DMS 273 treated with DMSO at 0.1 percent for 48 hours (cell line): ENCODE measurements around the gene SLC2A4.
A peak's percentile ranks its signal among the peaks of the same experiment; 100 is the strongest.
"Not testable (repeated sequence)": the region's sequence is repeated elsewhere in the genome, so short reads cannot be mapped to it uniquely, and the experiment has no call there.

Experiments used
- DNase-seq: peaks from one replicate; lab custom pipeline; 2025; lab: John Stamatoyannopoulos, UW

Gene SLC2A4

DNA sequence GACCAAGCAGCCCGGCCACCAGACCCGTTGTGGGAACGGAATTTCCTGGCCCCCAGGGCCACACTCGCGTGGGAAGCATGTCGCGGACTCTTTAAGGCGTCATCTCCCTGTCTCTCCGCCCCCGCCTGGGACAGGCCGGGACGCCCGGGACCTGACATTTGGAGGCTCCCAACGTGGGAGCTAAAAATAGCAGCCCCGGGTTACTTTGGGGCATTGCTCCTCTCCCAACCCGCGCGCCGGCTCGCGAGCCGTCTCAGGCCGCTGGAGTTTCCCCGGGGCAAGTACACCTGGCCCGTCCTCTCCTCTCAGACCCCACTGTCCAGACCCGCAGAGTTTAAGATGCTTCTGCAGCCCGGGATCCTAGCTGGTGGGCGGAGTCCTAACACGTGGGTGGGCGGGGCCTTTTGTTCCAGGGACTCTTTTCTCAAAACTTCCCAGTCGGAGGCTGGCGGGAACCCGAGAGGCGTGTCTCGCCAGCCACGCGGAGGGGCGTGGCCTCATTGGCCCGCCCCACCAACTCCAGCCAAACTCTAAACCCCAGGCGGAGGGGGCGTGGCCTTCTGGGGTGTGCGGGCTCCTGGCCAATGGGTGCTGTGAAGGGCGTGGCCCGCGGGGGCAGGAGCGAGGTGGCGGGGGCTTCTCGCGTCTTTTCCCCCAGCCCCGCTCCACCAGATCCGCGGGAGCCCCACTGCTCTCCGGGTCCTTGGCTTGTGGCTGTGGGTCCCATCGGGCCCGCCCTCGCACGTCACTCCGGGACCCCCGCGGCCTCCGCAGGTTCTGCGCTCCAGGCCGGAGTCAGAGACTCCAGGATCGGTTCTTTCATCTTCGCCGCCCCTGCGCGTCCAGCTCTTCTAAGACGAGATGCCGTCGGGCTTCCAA is at the start of gene SLC2A4:
TSS of gene SLC2A4 (plus strand) at position 645 of the 879 bp plus-strand sequence. CDS start at position 862, 217 bp downstream.
- peak; percentile 78 for DNase-seq

DNA sequence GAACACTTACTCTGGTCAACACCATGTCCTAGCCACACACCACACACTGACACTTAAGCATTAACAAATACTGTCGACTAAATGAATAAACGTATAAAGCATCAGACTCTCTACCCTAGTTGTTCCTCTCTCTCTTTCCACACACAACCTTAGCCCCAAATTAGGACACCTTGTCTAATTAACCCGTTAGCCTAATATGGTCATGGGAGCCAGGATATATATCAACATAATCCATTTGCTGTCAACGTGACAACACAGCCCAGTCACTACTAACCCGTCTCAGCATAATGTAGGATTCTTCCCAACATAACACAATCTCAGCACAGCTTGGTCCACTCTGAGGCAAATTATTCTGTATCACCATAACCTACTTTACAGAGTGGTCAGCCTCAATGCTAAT is 49.4 kb upstream of the SLC2A4 start:
- DNase-seq: no peak

DNA sequence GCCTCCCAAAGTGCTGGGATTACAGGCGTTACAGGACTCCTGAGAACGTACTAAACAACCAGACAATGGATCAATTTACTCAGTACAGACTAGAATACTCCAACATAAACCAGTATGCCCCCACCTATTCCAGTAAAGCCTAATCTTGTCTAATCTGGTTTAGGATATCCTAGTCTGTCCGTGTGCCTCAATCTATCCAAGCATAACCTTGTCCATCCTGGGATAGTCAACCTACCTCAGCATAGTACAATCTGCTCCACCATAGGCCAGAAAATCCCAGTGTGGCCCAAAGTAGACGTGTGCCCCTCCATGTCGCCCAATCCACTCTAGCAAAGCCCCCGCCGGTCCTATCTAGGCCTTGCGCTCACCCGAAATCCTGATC is 47.8 kb upstream of the SLC2A4 start:
- no peak for DNase-seq

DNA sequence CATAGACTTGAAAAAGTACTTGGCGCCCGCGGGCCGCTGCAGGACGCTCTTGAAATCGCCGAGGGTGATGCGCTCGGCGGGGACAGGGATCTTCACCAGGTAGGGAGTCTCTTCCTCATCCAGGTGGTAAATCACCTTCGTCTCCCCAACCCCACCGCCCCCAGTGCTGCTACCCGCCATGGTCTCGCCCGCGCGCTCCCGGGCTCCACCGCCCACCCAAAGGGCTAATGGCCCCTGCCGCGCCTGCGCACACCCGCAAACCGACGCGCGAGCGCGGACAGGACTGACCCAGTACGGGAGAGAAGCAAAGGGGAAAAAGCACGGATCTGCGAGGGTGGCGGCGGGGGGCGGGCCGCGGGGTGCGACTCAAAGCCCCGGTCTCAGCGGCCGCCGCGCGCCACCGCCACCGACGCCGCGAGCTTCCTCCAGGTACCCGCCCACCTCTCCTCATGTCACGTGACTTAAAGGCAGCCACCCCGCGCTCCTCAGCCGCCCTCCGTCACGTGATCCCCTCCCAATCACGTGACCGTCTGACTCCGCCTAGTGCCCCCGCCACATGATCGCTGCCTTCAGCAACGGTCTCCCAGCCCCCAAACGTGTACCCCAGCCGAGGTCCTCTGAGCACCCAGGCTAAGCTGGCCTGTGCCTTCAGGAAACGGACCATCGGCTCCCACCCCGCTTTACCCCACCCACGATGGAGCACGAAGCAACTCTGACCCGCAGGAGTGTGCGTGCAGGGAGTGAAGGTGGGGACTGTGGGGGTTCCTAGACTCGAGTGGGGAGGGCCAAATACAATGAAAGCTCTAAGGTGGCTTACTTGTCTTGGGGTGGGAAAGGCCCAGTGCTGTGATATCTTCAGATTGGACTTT is 47.2 kb upstream of the SLC2A4 start, which contains the start of gene DVL2:
TSS of gene DVL2 (minus strand) at position 435 of the 869 bp plus-strand sequence. CDS start at position 180, 255 bp downstream.
- DNase-seq: peak; percentile 86

DNA sequence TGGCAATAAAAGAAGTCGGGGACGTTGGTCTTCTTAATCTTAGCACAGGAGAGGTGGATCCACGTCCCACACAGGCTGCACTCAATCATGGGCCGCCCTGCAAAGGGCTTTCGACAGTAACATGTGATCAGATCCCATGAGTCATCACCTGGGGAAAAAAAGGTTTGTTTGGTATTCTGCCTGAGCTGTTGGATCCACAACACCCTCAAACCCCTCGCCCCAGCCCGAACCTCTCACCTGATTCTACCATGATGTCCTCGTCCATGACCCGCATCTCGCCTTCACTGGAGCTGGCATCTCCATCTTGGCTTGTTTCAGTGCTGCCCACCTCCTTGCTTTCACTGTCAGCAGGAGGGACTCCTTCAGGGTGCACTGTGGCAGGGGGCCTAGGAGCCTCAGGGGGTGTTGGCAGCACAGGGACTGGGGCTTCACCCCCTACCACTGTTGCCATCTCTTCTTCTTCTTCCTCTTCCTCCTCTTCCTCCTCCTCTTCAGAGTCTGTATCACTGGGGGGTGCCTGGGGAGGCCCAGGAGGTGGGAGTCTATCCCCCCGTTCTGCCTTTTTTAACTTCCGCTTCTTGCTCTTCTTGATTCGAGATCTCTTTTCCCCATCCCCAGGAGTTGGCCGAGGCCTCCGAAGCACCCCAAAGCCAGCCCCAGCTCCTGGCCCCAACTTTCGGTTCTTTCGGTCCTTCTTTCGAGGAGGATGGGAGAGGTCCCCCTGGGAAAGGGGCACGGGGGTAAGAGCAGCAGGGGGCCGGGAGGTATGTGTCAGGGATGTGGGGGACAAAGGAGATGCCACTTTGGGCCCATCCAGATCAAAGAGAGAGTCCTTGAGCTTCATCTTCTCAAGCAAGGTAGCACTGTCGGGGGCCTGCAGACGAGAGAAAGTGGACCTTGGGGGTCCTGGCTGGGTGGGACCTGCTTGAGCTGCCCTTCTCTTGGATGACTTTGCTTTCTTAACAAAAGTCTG is 45.5 kb upstream of the SLC2A4 start:
- DNase-seq: no peak

DNA sequence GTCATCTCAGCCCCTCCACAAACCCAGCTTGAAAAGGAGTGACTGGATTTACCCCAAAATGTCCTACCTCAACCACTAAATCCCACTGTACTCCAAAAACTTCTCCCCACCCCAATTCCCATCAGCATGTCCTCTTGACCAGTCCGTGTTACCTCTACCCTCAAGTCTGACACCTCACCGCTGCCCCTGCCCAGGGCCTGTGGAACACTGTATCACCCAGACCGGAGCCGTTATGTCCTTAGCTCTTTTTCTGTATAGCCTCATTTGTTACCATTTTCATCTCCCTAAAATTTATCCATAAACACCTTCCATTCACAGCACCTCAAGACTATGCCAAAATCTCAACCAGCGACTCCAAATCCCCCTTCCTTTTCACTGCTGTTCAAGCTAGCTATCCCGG is 44.7 kb upstream of the SLC2A4 start:
- no peak for DNase-seq

DNA sequence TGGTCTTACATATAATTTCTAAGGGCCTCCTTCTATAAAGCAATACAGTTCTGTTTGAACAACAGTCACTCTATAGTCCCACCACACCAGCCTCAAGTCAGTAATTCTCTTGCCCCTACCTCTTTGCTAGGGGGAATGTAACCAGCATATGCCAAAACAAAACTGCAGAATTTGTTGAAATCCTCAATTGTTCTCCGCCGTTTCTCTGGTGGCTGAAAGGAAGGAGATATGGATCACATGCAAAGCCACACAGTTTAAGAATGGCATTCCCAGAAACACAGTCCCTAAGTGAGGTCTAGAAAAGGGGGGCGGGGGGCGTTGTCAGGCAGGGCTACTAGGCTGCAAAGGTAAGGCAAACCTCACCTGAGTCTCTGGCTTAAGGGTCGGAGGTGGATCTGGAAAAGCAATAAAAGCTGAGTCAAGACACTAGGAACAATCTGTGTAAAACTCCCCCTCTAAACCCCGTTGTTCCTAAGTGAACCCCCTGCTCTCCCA is 44.2 kb upstream of the SLC2A4 start:
- DNase-seq: no peak

DNA sequence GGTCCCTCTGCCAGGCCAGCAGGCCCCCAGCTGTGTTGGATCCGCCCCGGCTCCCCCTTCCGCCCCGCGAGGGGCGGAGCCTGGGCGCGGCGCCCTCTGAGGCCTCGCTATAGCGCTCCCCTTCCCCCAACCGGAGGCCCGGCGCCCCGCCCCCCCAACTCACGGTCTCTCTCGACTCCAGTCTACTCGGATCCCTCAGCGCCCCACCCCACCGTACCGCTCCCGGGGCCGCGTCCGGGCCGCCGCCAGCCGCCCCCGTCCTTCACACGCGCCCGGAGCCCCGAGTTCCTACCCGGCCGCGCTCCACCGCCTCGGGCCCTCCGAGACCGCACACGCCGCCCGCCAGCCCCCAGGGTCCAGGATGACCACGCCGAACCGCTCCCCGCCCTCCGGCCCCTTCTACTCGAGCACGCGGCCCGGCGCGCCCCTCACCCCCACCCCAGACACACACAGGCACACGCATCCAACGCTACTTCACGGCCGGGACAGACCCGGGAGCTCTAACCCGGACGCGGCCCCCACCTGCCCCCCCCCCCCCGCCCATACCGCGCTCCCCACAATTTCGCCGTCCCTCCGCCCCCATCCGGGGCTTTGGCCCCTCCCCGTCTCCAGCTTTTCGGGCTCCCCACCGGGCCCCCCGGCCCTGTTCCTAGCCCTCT is 43.6 kb upstream of the SLC2A4 start:
- DNase-seq: no peak

DNA sequence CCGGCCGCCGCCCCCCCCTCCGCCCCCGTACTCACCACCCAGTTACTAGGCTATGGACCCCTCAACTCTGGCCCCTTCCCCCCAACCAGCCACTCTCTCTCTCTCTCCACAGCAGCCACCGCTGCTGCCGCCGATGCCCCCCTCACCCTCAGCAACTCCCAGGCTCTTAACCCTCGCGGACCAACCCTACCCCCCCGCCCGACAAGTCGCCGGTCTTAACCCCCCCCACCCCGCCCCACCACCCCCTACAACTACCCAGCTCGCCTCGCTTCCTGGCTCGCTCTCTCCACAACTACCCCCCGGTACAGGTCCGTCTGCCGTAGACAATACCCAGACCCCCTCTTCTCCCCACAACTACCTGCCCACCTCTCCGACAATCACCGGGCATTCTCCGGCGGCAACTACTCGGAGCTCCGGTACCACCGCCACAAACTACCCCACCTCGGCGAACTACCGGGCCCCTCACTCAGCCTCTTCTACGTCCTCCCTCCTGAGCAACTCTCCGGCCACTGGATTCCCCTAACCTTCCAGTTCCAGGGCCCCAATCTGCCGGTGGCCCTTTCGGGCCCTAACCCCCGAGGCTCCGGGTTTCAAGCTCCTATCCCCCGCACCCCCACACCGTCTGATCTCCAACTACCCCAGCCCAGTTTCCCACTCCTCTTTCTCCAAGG is 43.0 kb upstream of the SLC2A4 start:
- DNase-seq: no peak

DNA sequence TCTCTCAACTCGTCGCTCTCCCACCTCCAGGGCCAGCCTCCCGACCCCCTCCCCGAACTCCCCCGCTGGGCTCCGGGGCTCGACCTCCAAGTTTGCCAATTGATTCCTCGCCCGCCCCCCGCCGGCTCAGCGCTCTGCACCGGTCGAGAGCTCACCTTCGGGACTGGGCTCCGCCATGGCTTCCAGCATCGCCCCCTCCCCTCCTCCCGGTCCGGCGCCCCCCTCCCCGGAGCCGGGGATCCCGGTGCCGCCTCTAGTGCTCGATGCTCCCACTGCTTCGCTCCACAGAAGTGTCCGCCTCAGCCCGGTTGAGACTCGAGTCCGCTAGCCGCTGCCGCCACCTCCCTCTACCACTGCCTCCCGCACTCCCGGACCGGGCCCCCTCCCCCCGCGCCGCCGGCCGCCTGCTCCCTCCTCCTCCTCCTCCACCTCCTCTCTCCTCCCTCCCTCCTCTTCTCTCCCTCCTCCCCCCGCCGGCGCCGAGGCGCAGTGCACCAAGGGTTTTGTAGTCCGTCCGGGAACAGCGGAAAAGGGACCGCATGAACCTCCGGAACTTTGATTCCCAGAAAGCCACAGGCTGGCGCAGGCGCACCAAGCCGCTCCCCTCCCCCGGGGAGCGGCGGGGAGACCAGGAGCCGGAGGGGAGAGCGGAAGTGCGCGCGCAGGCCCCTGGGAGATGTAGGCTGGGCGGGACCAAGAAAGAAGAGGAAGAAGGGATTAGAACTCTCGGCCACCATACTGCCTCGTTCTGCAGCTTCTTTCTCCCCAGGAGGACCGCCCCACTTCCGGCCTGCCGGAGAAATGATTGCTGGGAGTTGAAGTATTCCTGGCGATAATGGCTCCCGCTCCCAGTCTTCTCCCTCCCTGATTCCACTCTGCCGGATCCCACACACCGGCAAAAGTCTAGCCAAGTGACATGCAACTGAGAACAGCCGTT is 42.2 kb upstream of the SLC2A4 start, which contains the start of gene PHF23:
TSS of gene PHF23 (minus strand) at position 367 of the 937 bp plus-strand sequence. CDS start at position 189, 178 bp downstream.
- peak; percentile 96 for DNase-seq

DNA sequence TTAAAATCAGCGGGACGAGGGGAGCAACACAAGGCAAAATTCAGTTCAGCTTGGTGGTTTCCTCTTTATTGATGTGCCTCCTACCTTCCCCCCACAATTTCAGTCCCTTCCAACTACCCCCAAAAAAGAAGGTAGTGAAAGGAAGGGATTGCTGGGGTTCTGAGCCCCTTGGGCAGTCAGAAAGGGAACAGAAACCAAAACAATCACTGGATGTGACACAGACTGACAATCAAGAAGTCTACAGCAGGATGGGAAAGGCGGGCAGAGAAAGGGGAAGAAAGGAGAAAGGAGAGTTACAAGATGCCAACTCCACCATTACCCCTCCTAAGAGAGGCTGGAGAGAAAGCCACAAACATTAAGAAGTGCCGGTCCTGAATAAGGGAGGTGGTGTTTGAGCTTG is 41.1 kb upstream of the SLC2A4 start:
- DNase-seq: no peak

DNA sequence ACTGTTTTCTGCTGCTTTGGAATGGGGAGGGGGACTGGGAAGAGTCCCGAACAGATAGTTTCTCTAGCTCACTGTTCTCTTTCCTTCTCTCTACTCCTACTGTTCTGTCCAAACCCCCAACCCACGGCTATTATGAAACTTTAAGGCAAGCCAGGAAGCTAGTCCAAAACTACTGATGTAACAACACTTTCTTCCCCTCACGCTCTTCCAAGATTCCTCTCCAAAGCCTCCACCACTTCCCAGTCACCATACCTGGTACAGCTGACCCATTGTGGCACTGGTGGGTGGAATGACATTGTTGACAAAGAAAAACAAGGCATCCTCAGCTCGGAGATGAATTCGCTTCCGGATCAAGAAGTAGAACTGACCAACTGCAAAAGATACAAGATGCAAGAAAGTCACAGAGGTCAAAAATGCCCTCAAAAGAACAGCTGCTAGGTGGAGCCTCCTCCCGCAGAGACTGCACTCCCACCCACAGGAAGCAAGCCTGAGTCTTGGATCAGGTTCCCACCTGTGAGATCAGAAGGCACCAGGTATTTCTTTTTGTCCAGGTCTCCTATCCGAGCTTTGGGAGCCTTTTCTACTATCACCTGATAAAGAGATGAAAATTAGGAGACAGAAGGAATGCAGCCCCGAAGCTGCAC is 40.3 kb upstream of the SLC2A4 start:
- no peak for DNase-seq

DNA sequence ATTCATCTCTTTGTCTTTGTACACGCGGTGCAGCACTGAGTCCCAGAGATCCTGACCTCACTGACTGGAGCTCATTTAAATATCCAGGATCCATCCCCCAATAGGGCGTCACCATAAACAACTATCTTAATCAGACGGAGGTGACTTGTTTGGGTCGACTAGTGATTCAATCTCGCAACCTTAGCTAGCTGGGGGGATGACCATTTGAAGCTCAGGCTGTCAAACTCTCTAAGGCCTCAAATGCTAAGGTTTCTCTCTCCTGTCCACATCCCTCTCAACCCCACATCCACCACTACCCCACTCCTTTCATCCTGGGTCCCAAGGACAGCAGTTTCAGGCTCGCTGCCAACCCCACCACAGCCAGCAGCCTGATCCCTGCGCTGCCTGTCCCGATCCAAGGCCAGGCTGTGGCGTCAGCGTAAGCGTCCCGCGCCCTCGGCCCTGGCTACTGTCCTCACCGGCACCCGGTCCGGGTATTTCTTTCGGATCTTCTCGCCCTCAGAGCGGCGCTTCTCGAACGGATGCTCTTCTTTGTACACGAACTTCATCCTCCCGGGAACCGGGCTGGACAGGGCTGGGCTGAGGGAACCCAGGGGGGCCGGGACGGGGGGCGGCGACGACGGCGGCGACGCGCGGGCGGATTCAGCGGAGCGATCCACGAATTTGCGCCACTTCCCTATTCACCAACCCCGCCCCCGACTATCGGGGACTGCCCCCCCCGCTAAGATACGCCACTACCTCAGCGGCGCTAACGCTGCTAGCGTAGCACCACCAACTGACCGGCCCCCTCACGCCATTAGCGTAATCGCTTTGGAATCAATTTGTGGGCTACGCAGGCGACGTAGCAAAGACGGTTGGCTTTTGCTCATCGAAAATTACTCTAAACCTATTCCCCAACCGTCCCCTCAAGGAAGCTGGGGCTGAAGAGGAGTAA is 39.5 kb upstream of the SLC2A4 start, which contains the start of gene GABARAP:
TSS of gene GABARAP (minus strand) at position 667 of the 934 bp plus-strand sequence. CDS start at position 548, 119 bp downstream.
- DNase-seq: peak; percentile 63

DNA sequence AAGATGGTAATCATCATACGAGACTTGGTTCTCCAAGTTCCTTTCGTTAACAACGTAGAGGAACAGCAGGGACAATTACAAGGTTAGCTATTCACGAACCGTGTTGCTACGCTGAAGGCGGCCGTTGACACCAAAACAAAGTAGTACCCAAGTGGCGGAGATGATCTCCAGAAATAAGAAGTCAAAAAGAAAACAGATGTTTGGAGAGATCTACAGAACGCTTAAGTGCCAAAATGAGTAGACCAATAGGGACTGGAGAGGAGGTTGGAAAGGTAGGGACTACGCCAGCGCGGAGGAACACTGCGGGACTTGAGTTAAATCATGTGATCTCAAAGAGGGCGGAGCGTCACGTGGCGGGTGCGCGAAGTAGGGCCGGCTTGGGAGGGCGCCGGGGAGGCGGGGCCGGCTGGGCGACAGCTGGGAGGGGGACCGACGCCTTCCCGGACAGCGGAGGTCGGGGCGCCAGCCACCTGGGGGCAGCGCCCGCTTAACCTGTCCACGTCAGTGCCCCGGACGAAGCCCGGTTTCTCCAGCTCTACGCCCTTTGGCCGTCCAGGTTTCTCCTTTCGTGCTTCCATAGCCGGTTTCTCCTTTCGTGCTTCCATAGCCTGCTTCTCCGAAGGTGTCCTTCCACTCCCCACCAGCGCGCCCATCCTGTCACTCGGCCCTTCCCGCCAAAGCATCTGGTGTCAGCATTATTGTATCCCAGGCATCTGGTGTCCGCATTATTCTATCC is 38.6 kb upstream of the SLC2A4 start:
- peak; percentile 83 for DNase-seq

DNA sequence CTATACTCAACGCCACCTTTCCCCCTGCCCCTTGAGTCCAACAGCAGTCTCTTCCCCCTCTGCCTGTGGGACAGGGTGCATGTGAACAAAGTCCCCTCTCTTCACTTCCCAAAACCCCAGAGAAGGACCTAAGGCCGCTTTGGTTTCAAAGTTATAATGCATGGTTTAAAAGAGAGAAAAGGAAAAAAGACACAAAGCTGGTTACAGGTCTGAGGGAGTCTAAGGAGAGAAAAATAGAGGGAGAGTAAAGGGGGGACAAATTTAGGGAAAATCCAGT is 38.1 kb upstream of the SLC2A4 start:
- DNase-seq: no peak

DNA sequence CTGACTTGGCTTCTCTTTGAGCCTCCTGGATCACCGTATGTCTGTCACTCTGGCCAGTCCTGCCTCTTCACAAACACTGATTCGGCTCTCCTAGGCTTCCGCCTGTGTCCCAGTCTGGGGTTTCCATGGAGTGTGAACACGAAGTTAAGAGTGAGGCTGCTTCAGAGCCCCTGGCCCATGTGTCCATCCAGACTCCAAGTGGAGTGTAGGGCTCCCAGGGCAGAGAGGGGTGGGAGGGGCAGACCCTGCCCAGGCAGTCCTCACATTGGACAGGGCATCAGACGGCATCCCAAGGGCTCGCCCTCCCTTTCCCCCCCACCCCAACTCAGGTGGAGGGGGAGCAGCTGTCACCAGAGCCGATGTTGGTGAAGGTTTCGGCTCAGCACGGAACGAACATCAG is 37.7 kb upstream of the SLC2A4 start:
- DNase-seq: not testable (repeated sequence)

DNA sequence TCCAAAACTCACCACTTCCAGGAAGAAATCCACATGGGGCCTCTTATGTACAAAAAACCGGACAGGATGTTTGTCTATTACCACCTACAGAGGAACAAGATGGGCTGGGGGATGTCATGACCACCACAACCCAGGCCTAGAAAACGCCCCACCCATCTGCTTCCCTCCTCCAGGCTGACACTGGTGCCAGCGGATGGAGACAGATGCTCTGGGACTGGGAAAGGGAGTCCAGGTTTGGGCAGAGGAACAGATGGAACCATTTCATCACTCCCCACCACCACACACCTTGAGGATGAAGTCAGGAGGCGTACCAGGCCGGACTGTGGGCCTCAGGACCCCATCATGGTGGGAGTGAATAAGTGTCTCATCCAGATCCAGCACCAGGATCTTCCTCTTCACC is 34.7 kb upstream of the SLC2A4 start:
- no peak for DNase-seq
